Middle frontal gyrus (tissue), 1 donor: ENCODE results near the gene C1QTNF12.

Experiments
- DNase-seq: peaks from one replicate; pipeline ENCODE4 v3.0.0-alpha.2; 2015; ENCODE audit warnings: low spot score; ENCODE audit errors: extremely low spot score

The C1QTNF12 gene, protein sequence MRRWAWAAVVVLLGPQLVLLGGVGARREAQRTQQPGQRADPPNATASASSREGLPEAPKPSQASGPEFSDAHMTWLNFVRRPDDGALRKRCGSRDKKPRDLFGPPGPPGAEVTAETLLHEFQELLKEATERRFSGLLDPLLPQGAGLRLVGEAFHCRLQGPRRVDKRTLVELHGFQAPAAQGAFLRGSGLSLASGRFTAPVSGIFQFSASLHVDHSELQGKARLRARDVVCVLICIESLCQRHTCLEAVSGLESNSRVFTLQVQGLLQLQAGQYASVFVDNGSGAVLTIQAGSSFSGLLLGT

DNA sequence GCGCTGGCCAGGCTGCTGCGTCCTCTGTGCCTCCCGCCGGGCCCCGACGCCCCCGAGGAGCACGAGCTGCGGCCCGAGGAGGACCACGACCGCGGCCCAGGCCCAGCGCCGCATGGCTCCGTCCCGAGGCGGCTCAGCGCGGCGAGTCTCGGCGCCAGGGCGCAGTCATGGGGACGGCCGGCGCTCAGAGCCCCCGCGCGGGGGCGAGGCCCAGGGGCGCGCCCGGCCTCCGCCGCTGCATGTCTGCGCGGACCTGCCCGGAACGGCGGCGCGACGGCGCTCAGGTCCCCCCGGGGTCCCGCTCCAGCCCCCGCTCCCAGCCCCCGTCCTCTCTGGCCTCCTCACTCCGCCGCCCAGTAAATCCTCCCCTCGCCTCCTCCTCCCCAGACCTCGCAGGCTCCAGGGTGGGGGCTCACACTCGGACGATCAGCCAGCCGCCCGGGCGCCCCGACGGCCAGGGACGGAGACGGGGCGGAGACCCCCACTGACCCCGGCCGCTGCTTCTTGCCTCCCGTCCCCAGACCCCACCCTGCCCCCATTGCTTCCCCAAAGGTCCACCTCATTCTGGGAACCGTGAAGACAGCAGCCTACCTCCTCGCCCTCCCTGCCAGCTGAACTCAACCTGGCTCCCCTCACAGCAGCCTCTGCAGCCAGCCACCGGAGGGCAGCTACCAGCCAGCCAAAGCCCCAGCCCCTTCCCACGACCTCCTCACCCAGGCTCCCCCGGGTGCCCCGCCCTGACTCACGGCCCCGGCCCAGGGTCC lies at the start of gene C1QTNF12:
Gene C1QTNF12, minus strand, starts transcription at position 146 of the 764 bp plus-strand sequence. Its CDS starts 32 bp downstream, at position 114.
- no peak for DNase-seq

DNA sequence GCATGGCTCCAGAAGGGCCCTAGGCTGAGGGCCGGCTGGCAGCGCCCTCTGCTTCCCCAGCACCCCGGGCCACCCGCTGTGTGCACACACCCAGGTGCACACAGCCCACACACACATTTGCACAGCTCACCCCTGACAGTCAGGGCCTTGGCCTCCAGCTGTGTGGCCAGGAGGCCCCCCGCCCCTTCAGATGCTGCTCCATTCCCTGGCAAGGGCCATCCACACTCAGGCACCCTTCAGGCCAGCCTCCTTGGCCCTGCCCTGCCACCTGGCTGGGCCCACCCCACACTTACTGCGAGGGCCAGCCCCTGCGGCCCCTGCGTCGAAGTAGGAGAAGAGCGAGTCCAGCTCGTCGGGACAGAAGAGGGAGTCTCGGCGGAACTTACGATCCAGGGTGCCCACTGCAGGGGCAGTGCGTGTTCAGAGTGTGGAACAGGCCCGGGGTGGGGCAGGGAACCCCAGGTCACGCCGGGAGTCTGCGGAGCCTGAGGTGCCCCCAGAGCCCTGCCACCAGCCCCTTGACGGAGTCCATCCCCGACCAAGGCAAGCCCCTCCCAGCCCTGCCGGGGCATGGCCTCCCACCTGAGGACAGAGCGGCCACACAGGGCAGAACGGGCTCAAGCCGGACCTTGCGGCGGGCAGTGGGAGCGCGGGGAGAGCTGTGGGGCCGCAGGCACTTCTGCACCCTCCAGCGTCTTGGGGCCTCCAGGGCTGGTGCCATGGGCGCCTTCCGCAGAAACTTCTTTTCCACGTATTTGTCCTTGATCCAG lies 48.8 kb upstream of the C1QTNF12 start:
- DNase-seq: no peak

DNA sequence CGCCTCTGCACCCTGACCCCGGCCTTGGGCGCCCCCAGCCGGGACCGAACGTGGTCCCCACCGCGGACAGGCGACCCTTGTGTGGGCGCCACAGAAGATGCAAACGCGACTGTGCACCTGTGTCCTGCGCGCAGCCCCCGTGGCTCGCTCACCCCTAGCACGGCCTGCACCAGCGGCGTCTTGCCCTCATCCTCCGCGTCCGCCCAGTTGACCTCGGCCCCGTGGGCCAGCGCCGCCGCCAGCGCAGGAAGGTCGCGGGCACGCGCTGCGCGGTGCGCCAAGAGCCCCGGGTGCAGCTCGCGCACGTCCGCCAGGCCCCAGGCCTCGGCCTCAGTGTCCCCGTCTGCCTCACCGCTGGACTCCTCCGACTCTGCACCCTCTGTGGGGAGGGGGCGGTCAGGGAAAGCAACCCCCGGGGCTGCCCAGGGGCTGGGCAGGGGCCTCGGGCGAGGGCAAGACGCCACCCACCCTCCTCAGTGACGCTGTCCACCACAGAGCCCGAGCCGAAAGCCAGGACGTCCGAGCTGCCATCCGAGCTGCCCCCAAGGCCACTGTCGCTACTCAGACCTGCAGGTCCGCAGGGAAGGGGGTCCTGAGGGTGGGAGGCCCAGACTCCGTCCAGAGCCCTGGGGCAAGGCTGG lies 47.8 kb upstream of the C1QTNF12 start:
- DNase-seq: no peak

DNA sequence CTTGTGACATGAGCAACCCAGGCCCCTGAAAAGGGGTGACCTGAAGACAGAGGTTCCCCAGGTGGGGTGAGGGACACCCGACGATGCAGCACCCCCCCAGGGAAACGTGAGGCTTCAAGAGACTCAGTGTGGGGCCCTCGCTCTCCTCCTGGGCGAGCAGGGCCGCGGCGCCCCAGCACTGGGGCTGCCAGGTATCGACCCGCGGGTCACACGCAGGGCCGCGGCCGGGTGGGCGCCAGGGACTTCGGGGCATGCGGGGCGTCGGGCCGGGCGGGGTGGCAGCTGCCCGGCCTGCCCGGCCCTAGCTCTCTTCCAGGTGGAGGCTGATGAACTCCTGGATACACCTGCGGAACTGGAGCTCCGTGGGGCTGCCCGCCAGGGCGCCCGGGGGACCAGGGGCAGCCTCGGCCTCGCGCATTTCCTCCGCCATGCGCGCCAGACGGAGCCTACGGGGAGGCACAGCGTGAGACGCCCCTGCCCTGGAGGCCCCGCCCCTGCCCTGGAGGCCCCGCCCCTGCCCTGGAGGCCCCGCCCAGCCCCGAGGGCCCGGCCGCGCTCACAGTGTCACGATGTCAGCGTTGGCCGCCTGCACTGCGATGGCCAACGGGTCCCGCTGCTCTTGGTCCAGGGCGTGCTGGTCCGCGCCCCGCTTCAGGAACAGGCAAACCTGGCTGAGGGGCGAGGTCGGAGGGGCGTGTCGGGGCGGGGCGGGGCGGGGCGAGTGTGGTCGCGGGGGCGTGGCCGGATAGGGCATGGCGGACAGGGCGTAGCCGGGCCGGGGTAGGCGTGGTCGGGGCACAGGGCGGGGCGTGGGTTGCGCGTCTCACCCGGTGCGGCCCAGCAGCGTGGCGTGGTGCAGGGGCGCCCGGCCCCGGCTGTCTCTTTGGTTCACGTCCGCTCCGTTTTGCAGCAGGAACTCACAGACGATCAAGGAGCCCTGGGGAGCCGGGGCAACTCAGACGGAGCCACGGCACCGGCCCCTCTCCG lies 47.0 kb upstream of the C1QTNF12 start:
- DNase-seq: no peak

DNA sequence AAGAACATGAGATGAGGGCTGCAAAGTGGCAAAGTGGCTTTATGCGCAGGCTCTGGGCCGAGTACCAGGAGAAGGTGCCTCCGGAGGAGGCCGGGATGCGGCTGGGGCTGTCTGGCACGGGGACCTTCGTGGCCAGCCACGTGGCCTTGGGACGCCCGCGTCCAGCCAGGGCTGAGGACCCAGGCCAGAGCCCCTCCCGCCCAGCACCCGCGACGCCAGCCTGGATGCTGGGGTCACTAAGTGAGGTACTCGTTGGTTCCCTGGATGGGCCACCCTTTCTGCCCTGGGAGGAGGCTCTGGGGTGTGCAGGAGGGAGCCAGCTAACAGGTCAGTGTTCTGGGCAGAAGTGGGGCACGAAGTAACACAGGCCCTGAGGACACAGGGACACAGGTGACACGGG lies 46.3 kb upstream of the C1QTNF12 start:
- DNase-seq: no peak

DNA sequence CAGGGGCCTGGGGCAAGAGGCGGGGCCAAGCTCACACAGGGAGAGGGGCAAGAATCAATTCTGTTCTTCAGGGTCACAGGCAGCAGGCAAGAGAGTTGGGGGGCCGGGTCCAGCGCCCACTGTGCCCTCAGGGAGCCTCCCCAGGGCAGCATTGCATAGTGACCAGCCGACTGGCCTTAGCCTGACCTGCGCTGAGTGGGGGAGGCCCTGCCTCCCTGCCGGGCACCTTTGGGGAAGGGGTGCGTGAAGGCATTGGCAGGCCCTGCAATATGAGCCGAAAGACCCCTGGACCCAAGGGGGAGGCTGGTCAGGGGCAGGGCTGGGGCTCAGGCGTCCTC lies 45.9 kb upstream of the C1QTNF12 start:
- DNase-seq: no peak

DNA sequence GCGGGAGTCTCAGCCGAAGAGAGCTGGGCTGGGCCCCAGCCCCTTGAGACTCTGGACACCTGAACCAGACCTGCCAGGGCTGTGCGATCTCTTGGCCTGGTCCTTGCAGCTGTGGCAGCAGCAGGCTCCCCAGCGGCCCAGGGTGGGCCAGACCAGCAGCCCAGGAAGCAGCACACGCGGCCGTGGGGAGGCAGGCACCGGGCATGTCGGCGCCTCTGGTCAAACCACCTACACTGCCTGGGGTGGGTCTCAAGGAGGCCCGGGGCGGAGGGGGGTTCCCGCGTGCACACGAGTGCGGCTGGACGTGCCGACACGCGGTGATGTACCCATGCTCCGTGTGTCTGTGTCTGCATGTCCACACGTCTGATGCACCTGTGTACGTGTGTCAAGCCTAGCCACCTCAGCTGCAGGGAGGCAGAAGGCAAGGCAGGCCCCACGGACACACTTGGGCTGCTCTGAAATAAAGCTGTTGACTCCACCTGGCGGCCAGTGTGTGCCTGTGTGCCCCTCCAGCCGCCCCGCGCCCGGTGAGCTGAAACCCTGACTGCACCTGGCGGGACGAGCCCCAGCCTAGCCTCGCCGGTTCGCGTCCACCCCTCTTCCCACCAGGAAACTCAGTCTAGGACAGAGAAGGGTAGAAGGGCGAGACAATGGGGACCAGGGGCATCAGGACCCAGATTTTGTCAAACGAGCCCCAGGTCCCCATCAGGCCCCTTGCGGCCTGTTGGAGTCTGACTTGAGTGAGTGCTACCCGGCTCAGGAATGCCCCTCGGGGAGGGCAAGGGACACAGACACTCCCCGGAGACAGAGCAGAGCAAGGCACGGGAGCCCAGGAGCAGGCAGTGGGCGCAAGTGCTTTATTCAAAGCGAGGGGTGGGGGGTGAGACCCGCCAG lies 45.3 kb upstream of the C1QTNF12 start:
- DNase-seq: no peak

DNA sequence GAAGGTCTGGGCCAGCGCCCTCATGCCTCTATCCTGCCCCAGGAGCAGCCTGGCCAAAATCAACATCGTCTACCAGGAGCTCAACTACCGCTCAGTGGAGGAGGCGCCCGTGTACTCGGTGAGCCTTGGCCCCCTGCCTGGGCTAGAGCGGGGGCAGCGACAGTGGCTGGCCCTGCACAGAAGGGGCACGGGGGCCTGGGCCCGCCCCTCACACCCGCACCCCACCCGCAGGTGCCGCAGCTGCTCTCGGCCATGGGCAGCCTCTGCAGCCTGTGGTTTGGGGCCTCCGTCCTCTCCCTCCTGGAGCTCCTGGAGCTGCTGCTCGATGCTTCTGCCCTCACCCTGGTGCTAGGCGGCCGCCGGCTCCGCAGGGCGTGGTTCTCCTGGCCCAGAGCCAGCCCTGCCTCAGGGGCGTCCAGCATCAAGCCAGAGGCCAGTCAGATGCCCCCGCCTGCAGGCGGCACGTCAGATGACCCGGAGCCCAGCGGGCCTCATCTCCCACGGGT lies 44.6 kb upstream of the C1QTNF12 start:
- DNase-seq: no peak

DNA sequence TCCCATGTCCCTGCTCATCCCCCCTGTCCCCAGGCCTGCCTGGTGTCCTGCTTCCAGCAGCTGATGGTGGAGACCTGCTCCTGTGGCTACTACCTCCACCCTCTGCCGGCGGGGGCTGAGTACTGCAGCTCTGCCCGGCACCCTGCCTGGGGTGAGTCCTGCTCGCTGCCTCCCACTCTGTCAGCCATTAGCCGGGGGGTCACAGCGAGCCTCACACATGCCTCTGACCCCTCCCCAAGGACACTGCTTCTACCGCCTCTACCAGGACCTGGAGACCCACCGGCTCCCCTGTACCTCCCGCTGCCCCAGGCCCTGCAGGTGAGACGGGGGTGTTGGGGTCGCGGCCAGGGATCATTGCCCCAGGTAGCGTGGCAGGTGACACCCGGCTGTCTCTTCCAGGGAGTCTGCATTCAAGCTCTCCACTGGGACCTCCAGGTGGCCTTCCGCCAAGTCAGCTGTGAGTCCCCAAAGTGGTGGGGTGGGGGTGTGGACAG lies 43.8 kb upstream of the C1QTNF12 start:
- no peak for DNase-seq

DNA sequence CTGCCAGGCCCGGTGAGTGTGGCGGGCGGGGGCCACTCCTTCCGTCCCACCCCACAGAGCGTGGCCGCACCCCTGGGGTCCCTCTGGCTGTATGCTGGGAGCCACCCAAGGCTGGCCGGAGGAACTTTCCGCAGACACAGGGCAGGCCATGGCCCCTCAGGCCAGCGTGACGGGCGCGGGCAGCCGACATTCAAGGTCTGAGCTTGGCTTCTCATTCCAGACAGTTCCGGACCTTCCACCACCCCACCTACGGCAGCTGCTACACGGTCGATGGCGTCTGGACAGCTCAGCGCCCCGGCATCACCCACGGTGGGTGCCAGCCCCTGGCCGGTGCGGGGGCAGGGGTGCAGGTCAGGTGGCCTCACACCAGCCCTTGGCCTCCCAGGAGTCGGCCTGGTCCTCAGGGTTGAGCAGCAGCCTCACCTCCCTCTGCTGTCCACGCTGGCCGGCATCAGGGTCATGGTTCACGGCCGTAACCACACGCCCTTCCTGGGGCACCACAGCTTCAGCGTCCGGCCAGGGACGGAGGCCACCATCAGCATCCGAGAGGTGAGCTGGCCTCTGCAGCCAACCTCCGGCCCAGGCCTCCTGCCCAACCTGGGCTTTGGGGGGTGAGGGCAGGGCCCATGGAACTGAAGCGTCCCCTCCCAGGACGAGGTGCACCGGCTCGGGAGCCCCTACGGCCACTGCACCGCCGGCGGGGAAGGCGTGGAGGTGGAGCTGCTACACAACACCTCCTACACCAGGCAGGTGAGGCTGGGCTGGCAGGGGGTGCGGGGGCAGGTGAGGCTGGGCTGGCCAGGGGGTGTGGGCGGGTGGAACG lies 41.0 kb upstream of the C1QTNF12 start:
- no peak for DNase-seq

DNA sequence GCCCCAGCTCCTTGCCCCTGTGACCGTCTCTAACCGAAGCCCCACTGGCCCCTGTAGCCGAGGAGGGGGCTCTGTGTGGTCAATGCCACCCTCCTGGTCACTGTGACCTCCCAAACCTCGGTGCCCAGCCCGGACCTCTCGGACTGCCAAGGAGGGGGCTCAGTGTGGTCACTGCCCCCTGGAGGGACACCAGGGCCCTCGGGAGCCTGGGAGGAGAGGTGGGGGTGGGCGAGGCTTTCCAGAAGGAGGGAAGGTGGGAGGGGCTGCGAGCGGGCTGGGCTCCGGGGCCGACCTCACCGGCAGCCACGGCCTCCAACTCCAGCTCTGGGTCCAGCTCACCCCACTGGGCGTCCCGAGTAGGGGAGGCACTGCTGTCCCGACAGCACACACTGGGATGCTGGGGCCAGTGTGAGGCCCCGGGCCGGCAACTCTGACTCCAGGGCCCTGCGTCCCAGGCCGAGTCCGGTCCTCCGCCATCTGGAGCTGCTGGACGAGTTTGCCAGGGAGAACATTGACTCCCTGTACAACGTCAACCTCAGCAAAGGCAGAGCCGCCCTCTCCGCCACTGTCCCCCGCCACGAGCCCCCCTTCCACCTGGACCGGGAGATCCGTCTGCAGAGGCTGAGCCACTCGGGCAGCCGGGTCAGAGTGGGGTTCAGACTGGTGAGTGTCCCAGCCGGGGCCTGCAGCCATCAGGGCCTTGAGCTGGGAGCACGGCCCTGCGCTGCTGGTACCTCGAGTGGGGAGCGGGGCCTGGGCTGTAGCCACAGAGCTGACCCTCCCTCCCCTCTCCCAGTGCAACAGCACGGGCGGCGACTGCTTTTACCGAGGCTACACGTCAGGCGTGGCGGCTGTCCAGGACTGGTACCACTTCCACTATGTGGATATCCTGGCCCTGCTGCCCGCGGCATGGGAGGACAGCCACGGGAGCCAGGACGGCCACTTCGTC lies 40.1 kb upstream of the C1QTNF12 start:
- no peak for DNase-seq

DNA sequence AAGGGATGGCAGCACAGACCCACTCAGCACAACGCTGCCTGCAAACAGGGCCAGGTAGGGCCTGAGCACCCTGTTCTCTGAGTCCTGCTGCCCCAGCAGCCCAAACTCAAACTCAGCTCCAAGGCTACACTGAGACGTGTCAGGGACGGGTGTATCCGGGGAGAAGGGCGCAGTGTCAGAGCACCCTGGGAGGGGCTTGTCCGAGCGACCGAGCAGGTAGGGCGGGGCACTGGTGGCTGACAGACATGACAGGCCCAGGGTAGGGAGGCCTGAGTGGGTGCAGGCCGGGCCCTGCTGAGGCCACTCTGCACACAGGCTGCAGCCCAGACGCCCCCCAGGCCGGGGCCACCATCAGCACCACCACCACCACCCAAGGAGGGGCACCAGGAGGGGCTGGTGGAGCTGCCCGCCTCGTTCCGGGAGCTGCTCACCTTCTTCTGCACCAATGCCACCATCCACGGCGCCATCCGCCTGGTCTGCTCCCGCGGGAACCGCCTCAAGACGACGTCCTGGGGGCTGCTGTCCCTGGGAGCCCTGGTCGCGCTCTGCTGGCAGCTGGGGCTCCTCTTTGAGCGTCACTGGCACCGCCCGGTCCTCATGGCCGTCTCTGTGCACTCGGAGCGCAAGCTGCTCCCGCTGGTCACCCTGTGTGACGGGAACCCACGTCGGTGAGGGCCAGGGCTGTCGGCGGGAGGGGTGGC lies 39.2 kb upstream of the C1QTNF12 start:
- DNase-seq: no peak

DNA sequence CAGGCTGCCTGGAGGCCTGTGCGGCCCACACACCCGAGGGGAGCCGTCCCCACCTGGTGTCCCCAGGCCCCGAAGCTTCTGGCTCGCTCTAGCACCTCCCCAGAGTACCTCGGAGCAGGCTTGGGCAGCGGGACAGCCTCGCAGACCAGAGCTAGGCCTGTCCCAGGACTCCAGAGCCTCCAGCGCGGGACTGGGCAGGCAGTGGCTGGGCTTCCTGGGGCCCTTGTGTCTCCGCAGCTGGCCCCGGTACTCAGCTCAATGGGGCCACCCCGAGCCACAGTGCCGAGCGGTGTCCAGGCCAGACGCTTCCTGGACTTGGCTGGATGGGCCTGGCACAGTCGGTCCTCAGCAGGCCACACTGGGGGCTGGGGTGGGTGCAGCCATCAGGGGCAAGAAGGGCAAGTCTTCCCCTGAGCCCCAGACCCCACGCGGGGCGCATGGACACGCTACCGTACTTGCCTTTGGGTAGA lies 38.6 kb upstream of the C1QTNF12 start:
- DNase-seq: no peak

DNA sequence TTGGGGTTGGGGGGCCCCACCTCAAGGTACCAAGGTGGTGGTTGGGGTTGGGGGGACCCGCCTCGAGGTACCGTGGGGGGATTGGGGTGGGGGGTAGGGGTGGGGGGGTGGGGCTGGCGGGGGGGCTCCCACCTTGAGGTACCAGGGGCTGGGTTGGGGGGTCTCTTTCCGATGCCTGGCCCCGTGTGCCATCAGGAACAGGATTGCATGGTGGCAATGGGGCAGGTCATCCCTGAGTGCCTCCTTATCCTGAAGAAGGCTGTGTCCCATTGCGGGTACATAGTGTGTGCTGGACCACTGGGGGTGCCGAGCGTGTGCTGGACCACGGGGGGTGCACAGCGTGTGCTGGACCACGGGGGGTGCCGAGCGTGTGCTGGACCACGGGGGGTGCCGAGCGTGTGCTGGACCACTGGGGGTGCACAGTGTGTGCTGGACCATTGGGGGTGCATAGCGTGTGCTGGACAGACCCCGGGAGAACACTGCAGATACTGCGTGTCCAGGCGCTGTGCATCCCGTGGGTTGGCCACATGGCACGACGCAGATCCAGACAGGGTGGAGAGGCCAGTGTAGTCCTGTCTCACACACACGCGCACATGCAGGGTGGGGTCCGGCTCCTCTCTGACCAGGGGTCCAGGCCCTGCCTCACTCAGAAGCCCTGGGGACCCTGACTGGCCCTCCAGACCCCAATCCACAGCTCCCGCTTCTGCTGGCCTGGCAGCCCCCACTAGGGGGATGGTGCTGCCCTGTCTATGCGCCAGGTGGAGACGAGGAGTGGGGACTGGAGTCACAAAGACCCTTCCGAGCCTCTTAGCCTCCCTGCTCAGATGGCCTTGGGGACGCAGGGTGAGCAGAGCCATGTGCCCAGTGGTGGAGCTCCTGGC lies 37.9 kb upstream of the C1QTNF12 start:
- no peak for DNase-seq

DNA sequence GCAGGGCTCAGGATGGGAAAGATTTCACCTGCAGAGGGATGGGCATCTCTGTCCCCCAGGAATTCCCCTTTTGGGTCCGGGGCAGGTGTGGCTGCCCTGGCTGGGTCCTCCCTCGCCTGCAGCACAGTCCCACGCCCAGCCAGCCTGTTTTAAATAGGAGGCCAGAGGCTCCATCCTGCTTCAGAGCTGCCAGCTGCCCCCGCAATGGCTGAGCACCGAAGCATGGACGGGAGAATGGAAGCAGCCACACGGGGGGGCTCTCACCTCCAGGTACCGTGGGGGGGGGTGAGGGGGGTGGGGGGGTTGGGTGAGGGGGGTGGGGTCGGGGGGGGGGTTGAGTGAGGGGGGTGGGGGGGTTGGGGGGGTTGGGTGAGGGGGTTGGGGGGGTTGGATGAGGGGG lies 37.3 kb upstream of the C1QTNF12 start:
- no peak for DNase-seq
